H1 (cell line): Measurements from ENCODE around the gene LRBA. TPM values are rescaled to one million over a fixed set of nuclear protein-coding genes. Genes with fewer than 3 reads are reported as not detected.

ENCODE experiments used
- CTCF ChIA-PET: fragments of 300-600 bp; sonication (Branson Sonifier 250); formaldehyde crosslinking; loops from one replicate; lab custom pipeline; 2021; ENCODE audit not compliant: partially characterized antibody; lab: Charles Lee
- POLR2A ChIA-PET: fragments of 300-600 bp; sonication (Branson Sonifier 250); formaldehyde crosslinking; loops from one replicate; lab custom pipeline; 2021; ENCODE audit warnings: inconsistent platforms; ENCODE audit not compliant: partially characterized antibody; lab: Charles Lee
- DNase-seq, 2 experiments: peaks; one replicate each; pipeline versions ENCODE4 v3.0.0 to v3.0.0-alpha.2; 2010 to 2022; ENCODE audit warnings: low spot score in 2 of 2, low read depth in 1 of 2, mixed read lengths in 1 of 2
- FAIRE-seq: peaks from 2 replicates; lab custom pipeline; 2011; peaks lifted over from hg19 to GRCh38; lab: Jason Lieb, UNC
- H2AFZ ChIP-seq: 2 replicates; pipeline ENCODE4 v1.8.1; 2012; ENCODE audit warnings: low read length, inconsistent platforms
- H2AK5ac ChIP-seq: 2 replicates; pipeline ENCODE4 v1.6.1; 2013; ENCODE audit warnings: low read depth, low read length
- H2BK120ac ChIP-seq: replicated peaks from 2 replicates; pipeline ENCODE3; 2013; ENCODE audit warnings: low read depth, low read length, inconsistent platforms
- H2BK12ac ChIP-seq: 2 replicates; pipeline ENCODE4 v1.6.1; 2013; ENCODE audit warnings: low read depth, low read length
- H2BK15ac ChIP-seq: 2 replicates; pipeline ENCODE4 v1.6.1; 2013; ENCODE audit warnings: low read length
- H2BK20ac ChIP-seq: 2 replicates; pipeline ENCODE4 v1.6.1; 2013; ENCODE audit warnings: low read length
- H2BK5ac ChIP-seq: 2 replicates; pipeline ENCODE4 v1.6.1; 2013; ENCODE audit warnings: low read depth, low read length
- H3K14ac ChIP-seq: 2 replicates; pipeline ENCODE4 v1.6.1; 2013; ENCODE audit warnings: inconsistent platforms; ENCODE audit not compliant: insufficient read length
- H3K18ac ChIP-seq: 2 replicates; pipeline ENCODE4 v1.6.1; 2013; ENCODE audit warnings: low read length; ENCODE audit errors: extremely low read depth
- H3K23ac ChIP-seq: 2 replicates; pipeline ENCODE4 v1.6.1; 2013; ENCODE audit warnings: inconsistent platforms; ENCODE audit not compliant: insufficient read length
- H3K23me2 ChIP-seq: 2 replicates; pipeline ENCODE4 v1.6.1; 2013; ENCODE audit warnings: low read depth, low read length
- H3K27ac ChIP-seq: 2 replicates; pipeline ENCODE4 v1.6.1; 2011; ENCODE audit warnings: low read depth, low read length, inconsistent platforms
- H3K27me3 ChIP-seq, 4 experiments: replicated peaks in 1 of 4; 1 replicate in 1 of 4; 2 replicates in 3 of 4; pipeline versions ENCODE4 v1.6.1 to v1.8.1; 2011 to 2013; ENCODE audit warnings: low read length in 3 of 4, mild to moderate bottlenecking in 3 of 4, inconsistent platforms in 2 of 4, mixed read lengths in 2 of 4, moderate library complexity in 1 of 4; ENCODE audit not compliant: control insufficient read depth in 3 of 4, insufficient read depth in 3 of 4; ENCODE audit errors: extremely low read depth in 1 of 4
- H3K36me3 ChIP-seq, 4 experiments: 2 replicates each; pipeline versions ENCODE4 v1.6.1 to v1.8.1; 2011 to 2013; ENCODE audit warnings: mild to moderate bottlenecking in 4 of 4, low read length in 3 of 4, moderate library complexity in 2 of 4, control low read depth in 1 of 4, inconsistent platforms in 1 of 4; ENCODE audit not compliant: insufficient read depth in 4 of 4, control insufficient read depth in 2 of 4
- H3K4ac ChIP-seq: replicated peaks from 2 replicates; pipeline ENCODE3; 2013; ENCODE audit warnings: low read length, low read depth, mixed read lengths, inconsistent platforms; ENCODE audit not compliant: insufficient read length
- H3K4me1 ChIP-seq, 4 experiments: replicated peaks in 1 of 4; 1 replicate in 1 of 4; 2 replicates in 3 of 4; pipeline versions ENCODE4 v1.6.1 to v1.8.1; 2011 to 2013; ENCODE audit warnings: low read length in 3 of 4, inconsistent platforms in 2 of 4, mixed read lengths in 1 of 4; ENCODE audit not compliant: insufficient read depth in 4 of 4, control insufficient read depth in 3 of 4
- H3K4me2 ChIP-seq, 2 experiments: 2 replicates each; pipeline versions ENCODE4 v1.6.1 to v1.8.1; 2011 to 2013; ENCODE audit warnings: low read depth in 2 of 2, low read length in 2 of 2, control low read depth in 1 of 2, inconsistent platforms in 1 of 2, mild to moderate bottlenecking in 1 of 2; ENCODE audit not compliant: insufficient read depth in 1 of 2
- H3K4me3 ChIP-seq, 4 experiments: fragments of 200-600, 300-600 bp in 1 of 4; sonication (generic), shearing (Covaris generic), sonication (Bioruptor Twin) in 1 of 4; 2 replicates each; pipeline versions ENCODE4 v1.5.1 to v1.8.1; 2011 to 2016; ENCODE audit warnings: low read length in 4 of 4, low read depth in 3 of 4, control low read depth in 2 of 4, inconsistent platforms in 2 of 4, mild to moderate bottlenecking in 2 of 4, mixed read lengths in 1 of 4, moderate library complexity in 1 of 4; ENCODE audit not compliant: insufficient read depth in 2 of 4; ENCODE audit errors: extremely low read depth in 1 of 4
- H3K56ac ChIP-seq: replicated peaks from 2 replicates; pipeline ENCODE3; 2013; ENCODE audit warnings: low read depth, mild to moderate bottlenecking, mixed read lengths, low read length, inconsistent platforms; ENCODE audit not compliant: insufficient read length
- H3K79me1 ChIP-seq: 2 replicates; pipeline ENCODE4 v1.6.1; 2013; ENCODE audit warnings: low read depth, low read length, control low read depth
- H3K79me2 ChIP-seq, 2 experiments: 2 replicates each; pipeline versions ENCODE4 v1.6.1 to v1.8.1; 2012 to 2013; ENCODE audit warnings: low read length in 2 of 2, mild to moderate bottlenecking in 2 of 2, inconsistent platforms in 1 of 2; ENCODE audit not compliant: insufficient read depth in 2 of 2, control insufficient read depth in 1 of 2
- H3K9ac ChIP-seq, 4 experiments: replicated peaks in 1 of 4; 1 replicate in 1 of 4; 2 replicates in 3 of 4; pipeline versions ENCODE4 v1.6.1 to v1.8.1; 2011 to 2013; ENCODE audit warnings: low read depth in 3 of 4, low read length in 3 of 4, control low read depth in 2 of 4, mild to moderate bottlenecking in 2 of 4, moderate library complexity in 2 of 4, inconsistent platforms in 1 of 4; ENCODE audit errors: extremely low read depth in 1 of 4
- H3K9me3 ChIP-seq, 2 experiments: 2 replicates each; pipeline versions ENCODE4 v1.6.1 to v1.8.1; 2012 to 2013; ENCODE audit warnings: mild to moderate bottlenecking in 2 of 2, moderate library complexity in 2 of 2, control low read depth in 1 of 2, inconsistent platforms in 1 of 2, low read depth in 1 of 2, low read length in 1 of 2, mixed read lengths in 1 of 2; ENCODE audit not compliant: insufficient read depth in 2 of 2
- H4K20me1 ChIP-seq, 2 experiments: replicated peaks in 1 of 2; 2 replicates each; pipeline versions ENCODE3 to v1.8.1; 2011 to 2013; ENCODE audit warnings: inconsistent platforms in 2 of 2, low read length in 2 of 2, mild to moderate bottlenecking in 1 of 2; ENCODE audit not compliant: insufficient read depth in 2 of 2, control insufficient read depth in 1 of 2
- H4K5ac ChIP-seq: 2 replicates; pipeline ENCODE4 v1.6.1; 2013; ENCODE audit warnings: low read length, low read depth, mixed read lengths, inconsistent platforms; ENCODE audit not compliant: insufficient read length
- H4K8ac ChIP-seq: 2 replicates; pipeline ENCODE4 v1.8.0; 2013; ENCODE audit warnings: mild to moderate bottlenecking, moderate library complexity, low read length, inconsistent platforms; ENCODE audit not compliant: insufficient read depth; ENCODE audit errors: extremely low read depth
- H4K91ac ChIP-seq: replicated peaks from 2 replicates; pipeline ENCODE3; 2013; ENCODE audit warnings: low read length, mixed read lengths, inconsistent platforms; ENCODE audit not compliant: insufficient read length
- BACH1 ChIP-seq: IDR thresholded peaks from 2 replicates; pipeline ENCODE4 v1.6.1; 2012; ENCODE audit warnings: low read length, improper control_type of control experiment
- CREB1 ChIP-seq: IDR thresholded peaks from 2 replicates; pipeline ENCODE4 v1.6.1; 2012; ENCODE audit warnings: inconsistent platforms
- GTF2F1 ChIP-seq: IDR thresholded peaks from 2 replicates; pipeline ENCODE4 v1.6.1; 2012; ENCODE audit warnings: low read depth, low read length, improper control_type of control experiment, borderline replicate concordance
- HDAC2 ChIP-seq, 2 experiments: fragments of 300-600 bp in 1 of 2; sonication (generic) in 1 of 2; IDR thresholded peaks; 2 replicates each; pipeline ENCODE4 v1.6.1; 2011 to 2012; ENCODE audit warnings: low read depth in 2 of 2, low read length in 2 of 2, mild to moderate bottlenecking in 2 of 2, moderate library complexity in 2 of 2, borderline replicate concordance in 1 of 2, inconsistent platforms in 1 of 2
- KDM5A ChIP-seq: fragments of 200-600 bp; IDR thresholded peaks from 2 replicates; pipeline ENCODE4 v1.7.1; 2012; ENCODE audit warnings: mild to moderate bottlenecking, low read length, inconsistent platforms, mixed read lengths
- PHF8 ChIP-seq: fragments of 200-600 bp; sonication (generic); conservative IDR thresholded peaks from 2 replicates; pipeline ENCODE4 v1.7.1; 2012; ENCODE audit warnings: low read depth, mild to moderate bottlenecking, inconsistent platforms, low read length, moderate library complexity
- RBBP5 ChIP-seq: IDR thresholded peaks from 2 replicates; pipeline ENCODE4 v1.7.1; 2012; ENCODE audit warnings: low read depth, mild to moderate bottlenecking, inconsistent platforms, low read length, moderate library complexity, borderline replicate concordance
- SAP30 ChIP-seq: fragments of 300-600 bp; sonication (generic); IDR thresholded peaks from 2 replicates; pipeline ENCODE4 v1.7.1; 2012; ENCODE audit warnings: low read length, moderate library complexity, mild to moderate bottlenecking, inconsistent platforms; ENCODE audit not compliant: insufficient read depth, insufficient replicate concordance
- SIN3A ChIP-seq, 2 experiments: IDR thresholded peaks in 1 of 2; conservative IDR thresholded peaks in 1 of 2; 2 replicates each; pipeline ENCODE4 v1.6.1; 2011 to 2012; ENCODE audit warnings: low read length in 2 of 2, improper control_type of control experiment in 1 of 2, low read depth in 1 of 2, mild to moderate bottlenecking in 1 of 2
- SUZ12 ChIP-seq: fragments of 200-600 bp; sonication (generic); IDR thresholded peaks from 2 replicates; pipeline ENCODE4 v1.6.1; 2012; ENCODE audit warnings: mild to moderate bottlenecking, inconsistent platforms, low read length, moderate library complexity, mixed read lengths
- WGBS, 2 experiments: shearing (Covaris generic) in 1 of 2; methylation state at CpG; one replicate each; pipeline versions ENCODE4 v1.1.6 to v1.1.7; 2013 to 2015; ENCODE audit warnings: low lambda C conversion rate in 2 of 2, mixed read lengths in 2 of 2, inconsistent platforms in 1 of 2, low coverage in 1 of 2, missing lambda C conversion rate in 1 of 2; ENCODE audit not compliant: insufficient replicate concordance in 2 of 2, insufficient coverage in 1 of 2, insufficient read length in 1 of 2; ENCODE audit errors: extremely low coverage in 1 of 2, missing lambda C conversion rate in 1 of 2; 5-methylcytosine and 5-hydroxymethylcytosine counted together
- polyA plus RNA-seq, 7 experiments: library from polyadenylated mRNA; depleted of rRNA in 3 of 7; stranded (reverse) in 5 of 7; unstranded in 2 of 7; fragments of >200 nt in 5 of 7; fragments of 200-250 nt in 2 of 7; gene quantifications; 1 replicate in 5 of 7; 2 replicates in 1 of 7; 4 replicates in 1 of 7; pipeline versions ENCODE4 v1.2.1 to v1.2.3, GENCODE V29; 2011 to 2013; ENCODE audit warnings: missing spikeins in 2 of 7, mixed read lengths in 2 of 7
- total RNA-seq: library from RNA; stranded (reverse); fragmentation: NEBNext Ultra II Directional; extraction: Animal tissue kit (Norgen Biotek cat#: 25700); gene quantifications from 2 replicates; pipeline ENCODE4 v1.2.1, GENCODE V29; 2021
- TF ChIP-seq, protein P1 (sequence below): IDR thresholded peaks from 2 replicates; pipeline ENCODE4 v1.6.1; 2012; ENCODE audit warnings: low read length, inconsistent platforms

Gene LRBA
- total and polyA plus RNA-seq, 2 of the 8 experiments (the other 6 are each of a cell fraction or from before 2014, with no cell fraction given): 54.6 to 83.2 TPM

DNA sequence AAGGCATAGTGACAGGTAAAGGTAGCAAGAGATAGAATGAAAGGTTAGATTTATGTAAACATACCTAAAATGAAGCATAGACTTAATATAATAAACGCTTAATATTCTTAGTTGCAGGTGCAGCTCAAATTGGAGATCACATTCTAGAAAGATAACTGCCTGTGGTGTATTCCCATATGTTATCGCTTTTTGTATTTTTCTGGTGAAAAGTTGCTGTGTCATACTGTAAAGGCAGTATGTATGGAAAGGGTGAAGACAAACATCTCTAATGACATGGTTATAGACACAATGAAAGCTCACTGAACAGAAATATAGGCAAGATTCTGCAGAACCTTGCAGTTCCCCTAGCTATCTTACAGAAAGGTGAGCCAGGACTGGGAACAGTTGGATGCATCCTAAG, 696.6 kb downstream of the LRBA start:
- CTCF ChIA-PET: interaction anchor here (0.6 to 1.4 kb wide), 6 partner anchors 11 to 55 kb away, joined by 3 to 6 read pairs (median 3); no protein-coding TSS in a partner anchor
- Histone ChIP-seq H3K27ac (no peak overlapping the region), H3K79me1 (no peaks in the 10 kb centered on the region), H2BK120ac (no peak overlapping the region), H3K9me3 (no peaks in the 10 kb centered on the region), H3K4me2 (no peak overlapping the region), H3K4me1 (peaks cover 2 to 8% (median 5%) of the 10 kb centered on the region in 4 experiments; a peak in 5 of 7 replicates), H3K4me3 (no peak overlapping the region), H4K20me1 (peaks cover 1 to 4% of the 10 kb centered on the region in 2 experiments), H3K36me3 (no peaks in the 10 kb centered on the region), H3K9ac (no peak overlapping the region), H3K56ac (no peak overlapping the region), H2AK5ac (no peak overlapping the region), H3K14ac (no peak overlapping the region), H3K18ac (no peak overlapping the region), H4K5ac (no peak overlapping the region), H2BK15ac (no peak overlapping the region), H3K79me2 (no peaks in the 10 kb centered on the region), H3K27me3 (no peaks in the 10 kb centered on the region), H3K4ac (no peak overlapping the region), H4K8ac (no peak overlapping the region), H3K23me2 (no peaks in the 10 kb centered on the region), H2AFZ (no peak overlapping the region), H3K23ac (no peak overlapping the region), H2BK12ac (no peak overlapping the region), H4K91ac (no peak overlapping the region), H2BK5ac (no peak overlapping the region), H2BK20ac (no peak overlapping the region)
- WGBS, 2 experiments: 46% methylated on average over 2 of the region's 2 CpGs; no CpG with 5 or more reads in 1 of the 2 experiments
- no peak for FAIRE-seq
- DNase-seq: no peak
- POLR2A ChIA-PET: interaction anchor here (1.1 kb wide), 1 partner anchor 49 kb away, joined by 3 read pairs; no protein-coding TSS in a partner anchor
- TF ChIP-seq KDM5A: no peak
- TF ChIP-seq, protein P1, sequence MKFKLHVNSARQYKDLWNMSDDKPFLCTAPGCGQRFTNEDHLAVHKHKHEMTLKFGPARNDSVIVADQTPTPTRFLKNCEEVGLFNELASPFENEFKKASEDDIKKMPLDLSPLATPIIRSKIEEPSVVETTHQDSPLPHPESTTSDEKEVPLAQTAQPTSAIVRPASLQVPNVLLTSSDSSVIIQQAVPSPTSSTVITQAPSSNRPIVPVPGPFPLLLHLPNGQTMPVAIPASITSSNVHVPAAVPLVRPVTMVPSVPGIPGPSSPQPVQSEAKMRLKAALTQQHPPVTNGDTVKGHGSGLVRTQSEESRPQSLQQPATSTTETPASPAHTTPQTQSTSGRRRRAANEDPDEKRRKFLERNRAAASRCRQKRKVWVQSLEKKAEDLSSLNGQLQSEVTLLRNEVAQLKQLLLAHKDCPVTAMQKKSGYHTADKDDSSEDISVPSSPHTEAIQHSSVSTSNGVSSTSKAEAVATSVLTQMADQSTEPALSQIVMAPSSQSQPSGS: no peak
- no peak for TF ChIP-seq SUZ12
- TF ChIP-seq SIN3A (conservative IDR thresholded peaks at IDR 0.05 in 1 of 2, IDR thresholded peaks at IDR 0.05 in 1 of 2; ENCODE audit: low read depth in 1 of 2, low read length in 2 of 2): no peak
- TF ChIP-seq HDAC2 (IDR thresholded peaks at IDR 0.05; ENCODE audit: borderline replicate concordance in 1 of 2, low read depth in 2 of 2, low read length in 2 of 2): no peak
- TF ChIP-seq RBBP5: no peak
- no peak for TF ChIP-seq SAP30
- TF ChIP-seq CREB1: no peak
- TF ChIP-seq GTF2F1: no peak
- TF ChIP-seq PHF8: no peak
- TF ChIP-seq BACH1: no peak
